Stimulated activated CD8-positive, alpha-beta memory T cell treated with anti-CD3 and anti-CD28 coated beads, Interleukin-7, amount 100 ng/mL, for 24 hours (primary cell): ENCODE results near the gene FAM180B.
"Not testable (repeated sequence)": the region's sequence is repeated elsewhere in the genome, so short reads cannot be mapped to it uniquely, and the experiment has no call there.

ENCODE experiments used
- DNase-seq: peaks from one replicate; pipeline ENCODE4 v3.0.0-alpha.2; 2020; ENCODE audit warnings: low read depth

Gene FAM180B

DNA sequence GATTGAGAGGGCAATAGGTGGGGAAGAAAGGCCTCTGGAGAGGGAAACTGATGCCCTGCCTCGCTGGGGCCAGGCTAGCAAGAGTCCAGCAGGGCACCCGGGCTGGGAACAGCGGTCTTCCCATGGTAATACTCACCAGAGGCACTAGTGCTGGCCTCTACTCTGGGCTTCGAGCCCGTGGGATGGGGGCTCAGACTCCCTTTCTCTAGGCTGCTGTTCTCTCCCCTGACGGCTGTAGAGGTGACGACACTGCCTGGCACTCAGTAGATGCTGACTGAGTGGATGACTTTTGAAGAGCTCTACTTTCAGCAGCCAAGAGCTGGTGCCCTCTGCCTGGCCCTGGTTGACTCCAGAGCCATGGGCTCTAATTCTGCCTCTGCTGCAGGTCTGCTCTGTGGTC, 8.6 kb downstream of the FAM180B start:
- no peak for DNase-seq

- DNase-seq, result no peak
These were observed 9.5 kb downstream of the FAM180B start for GRCh38 chr11:47595967-47596366.

DNA sequence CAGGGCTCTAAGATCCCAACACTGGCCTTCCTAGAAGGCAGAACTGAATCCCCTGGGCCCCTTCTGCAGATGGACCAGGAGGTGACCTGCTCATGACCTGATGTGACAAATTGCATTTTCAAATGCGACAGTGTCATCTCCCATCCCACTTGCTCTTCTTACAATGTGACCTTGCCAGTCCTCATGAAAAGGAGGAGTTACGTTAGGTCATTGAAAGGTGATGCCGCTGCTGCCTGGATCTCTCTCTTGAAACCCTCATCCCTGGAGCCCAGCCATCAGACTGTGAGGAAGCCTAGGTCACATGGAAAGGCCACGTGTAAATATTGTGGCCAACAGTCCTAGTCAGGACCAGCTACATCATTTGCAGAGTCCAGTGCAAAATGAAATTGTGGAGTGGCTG, 13.4 kb downstream of the FAM180B start:
- DNase-seq, result no peak

DNA sequence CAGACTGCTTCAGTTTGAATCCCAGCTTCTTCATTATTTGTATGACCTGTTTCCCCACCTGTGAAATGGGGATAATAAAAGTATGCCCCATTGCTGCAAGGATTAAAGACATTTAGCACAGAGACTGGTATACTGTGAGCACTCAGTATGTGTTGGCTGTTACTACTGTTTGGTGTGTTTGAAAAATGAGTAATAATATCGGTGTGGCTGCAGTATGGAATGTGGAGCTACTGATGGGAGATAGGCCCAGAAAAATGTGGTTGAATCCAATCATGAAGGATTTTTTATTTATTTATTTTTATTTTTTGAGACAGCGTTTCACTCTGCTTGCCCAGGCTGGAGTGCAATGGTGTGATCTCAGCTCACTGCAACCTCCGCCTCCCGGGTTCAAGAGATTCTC, 16.8 kb downstream of the FAM180B start:
- no peak for DNase-seq

GRCh38 chr11:47605921-47606320, 19.4 kb downstream of the FAM180B start:
- no peak for DNase-seq

GRCh38 chr11:47606731-47607130, 20.3 kb downstream of the FAM180B start:
- no peak for DNase-seq

GRCh38 chr11:47607380-47607779, 20.9 kb downstream of the FAM180B start:
- no peak for DNase-seq

DNA sequence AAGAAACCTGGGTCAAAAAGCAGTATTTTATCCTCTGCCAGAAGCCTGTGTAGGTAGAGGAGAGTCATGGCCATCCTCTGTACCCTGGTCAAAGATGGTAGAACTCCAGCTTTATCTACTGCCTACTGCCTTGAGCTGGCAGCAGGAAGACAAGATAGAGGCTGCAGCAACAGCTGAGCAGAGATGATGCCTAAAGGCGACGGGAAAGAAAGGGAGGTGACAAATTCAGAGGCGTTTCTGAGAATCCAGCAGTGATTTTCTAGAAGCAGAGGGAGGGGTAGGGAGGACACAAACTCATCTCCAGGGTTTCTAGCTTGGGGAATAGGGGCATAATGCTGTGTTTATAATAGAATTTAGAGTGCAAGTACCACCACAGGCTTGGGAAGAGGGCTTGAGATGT, 23.2 kb downstream of the FAM180B start:
- DNase-seq, result no peak

DNA sequence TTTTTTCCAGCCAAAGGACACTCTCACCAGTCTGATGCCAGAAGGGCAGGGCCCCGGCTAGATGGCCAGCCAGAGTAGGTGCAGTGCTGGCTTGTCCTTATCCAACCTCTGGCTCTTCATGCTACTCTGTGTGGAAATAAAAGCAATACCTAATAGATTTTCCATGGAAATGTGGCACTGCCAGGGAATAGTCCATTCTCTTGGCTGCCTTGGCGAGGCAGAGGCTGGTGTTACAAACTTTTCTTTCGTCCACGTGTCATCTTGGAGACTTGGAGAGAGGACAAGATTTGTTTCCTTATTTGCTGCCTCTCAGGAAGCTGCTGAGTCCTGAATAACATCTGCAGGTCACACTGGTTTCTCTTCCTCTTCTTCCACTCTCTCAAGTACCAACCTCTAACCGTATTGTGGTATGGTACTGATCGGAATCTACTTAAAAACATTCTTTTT, 24.9 kb downstream of the FAM180B start:
- no peak for DNase-seq

- DNase-seq, result no peak
These were observed 28.8 kb downstream of the FAM180B start for GRCh38 chr11:47615249-47615648.

DNA sequence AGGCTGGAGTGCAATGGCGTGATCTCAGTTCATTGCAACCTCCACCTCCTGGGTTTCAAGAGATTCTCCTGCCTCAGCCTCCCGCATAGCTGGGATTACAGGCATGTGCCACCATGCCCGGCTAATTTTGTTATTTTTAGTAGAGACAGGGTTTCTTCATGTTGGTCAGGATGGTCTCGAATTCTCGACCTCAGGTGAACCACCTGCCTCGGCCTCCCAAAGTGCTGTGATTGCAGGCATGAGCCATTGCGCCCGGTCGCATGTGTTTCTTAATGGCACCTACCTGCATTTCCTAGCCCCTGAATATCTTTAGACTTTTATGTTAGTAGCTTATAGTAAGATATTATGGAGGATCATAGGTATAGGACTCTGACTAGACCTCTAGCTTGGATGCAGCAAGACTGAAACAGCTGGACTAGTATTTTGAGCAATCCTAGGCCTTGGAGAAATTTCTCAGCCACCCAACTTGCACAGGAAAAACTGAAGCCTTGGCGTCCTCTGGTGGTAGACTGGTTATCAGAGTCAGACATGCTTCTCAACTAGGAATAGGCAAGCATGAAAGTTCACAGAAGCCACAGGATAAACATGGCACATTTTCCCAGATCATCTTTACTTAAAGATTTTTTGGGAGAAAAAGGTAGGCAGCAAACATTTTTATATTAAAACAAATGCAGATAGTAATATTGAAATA, 30.4 kb downstream of the FAM180B start:
- DNase-seq, result no peak

- no peak for DNase-seq
These were observed 30.9 kb downstream of the FAM180B start for GRCh38 chr11:47617417-47617809.

DNA sequence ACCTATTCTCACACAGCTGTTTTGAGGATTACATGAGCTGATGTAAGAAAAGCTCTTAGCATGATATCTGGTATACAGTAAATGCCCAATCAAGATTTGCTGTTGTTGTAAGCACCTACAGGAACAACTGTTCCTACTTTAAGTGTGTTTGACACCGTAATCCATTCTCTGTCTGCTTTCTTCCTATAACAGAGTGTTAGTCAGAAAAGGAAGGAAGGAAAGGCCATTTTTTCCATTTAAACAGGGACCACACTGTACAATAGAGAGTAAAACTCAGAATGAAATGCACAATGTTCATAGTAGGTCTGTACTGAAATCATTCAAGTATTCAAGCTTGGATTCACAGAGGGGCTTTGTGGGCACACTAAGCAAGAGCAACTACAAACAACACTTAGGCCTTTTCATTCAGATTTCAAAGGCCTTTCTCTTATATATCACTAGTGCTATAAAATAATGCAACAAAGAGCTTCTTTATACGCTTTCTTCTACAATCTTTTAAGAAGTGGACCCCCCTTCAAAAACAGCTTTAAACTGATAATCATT, 34.4 kb downstream of the FAM180B start:
- DNase-seq, result no peak

DNA sequence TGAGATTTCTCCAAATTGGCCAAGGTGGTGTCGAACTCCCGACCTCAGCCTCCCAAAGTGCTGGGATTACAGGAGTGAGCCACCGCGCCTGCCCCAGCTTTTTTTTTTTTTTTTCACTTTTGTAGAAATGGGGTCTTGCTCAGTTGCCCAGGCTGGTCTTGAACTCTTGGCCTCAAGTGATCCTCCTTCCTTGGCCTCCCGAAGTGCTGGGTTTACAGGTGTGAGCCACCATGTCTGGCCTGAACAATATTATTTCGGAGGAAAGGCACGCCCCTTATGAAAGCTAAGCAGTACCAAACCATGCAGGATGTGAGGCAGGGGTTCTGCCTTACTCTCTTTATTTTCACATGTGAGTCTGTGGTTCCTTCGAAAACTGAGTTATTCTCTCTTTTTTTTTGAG, 39.8 kb downstream of the FAM180B start:
- DNase-seq, result no peak

GRCh38 chr11:47628026-47628425, 41.5 kb downstream of the FAM180B start:
- no peak for DNase-seq

DNA sequence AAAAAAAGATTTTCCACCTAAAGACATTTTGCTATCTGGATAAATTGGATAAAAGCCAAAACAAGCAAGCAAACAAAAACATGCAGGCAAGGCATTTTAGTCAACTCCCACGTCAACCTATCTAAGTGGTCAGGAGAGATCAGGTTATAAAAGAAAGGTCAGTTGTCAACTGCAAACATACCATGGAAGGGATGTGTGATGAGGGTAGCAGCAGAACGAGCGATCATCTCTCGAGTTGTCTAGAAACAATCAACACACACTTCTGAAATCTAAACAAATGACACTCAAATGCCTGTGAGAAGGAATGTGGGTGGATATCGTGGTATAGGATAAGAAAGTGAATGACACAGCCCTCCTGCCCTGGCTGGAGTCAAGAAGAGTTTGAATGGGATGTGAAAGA, 45.0 kb downstream of the FAM180B start:
- no peak for DNase-seq

DNA sequence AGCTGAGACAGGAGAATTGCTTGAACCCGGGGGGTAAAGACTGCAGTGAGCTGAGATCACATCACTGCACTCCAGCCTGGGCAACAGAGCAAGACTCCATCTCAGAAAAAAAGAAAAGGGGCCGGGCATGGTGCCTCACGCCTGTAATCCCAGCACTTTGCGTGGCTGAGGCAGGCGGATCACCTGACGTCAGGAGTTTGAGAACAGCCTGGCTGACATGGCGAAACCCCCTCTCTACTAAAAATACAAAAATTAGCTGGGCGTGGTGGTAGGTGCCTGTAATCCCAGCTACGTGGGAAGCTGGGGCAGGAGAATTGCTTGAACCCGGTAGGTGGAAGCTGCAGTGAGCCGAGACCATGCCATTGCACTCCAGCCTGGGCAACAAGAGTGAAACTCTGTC, 49.9 kb downstream of the FAM180B start:
- not testable (repeated sequence) for DNase-seq
